WTC11 (cell line): ENCODE data around the gene MAP7. TPM values are rescaled to one million over a fixed set of nuclear protein-coding genes. Genes with fewer than 3 reads are reported as not detected.
A peak's percentile ranks its signal among the peaks of the same experiment; 100 is the strongest.

Experiments used
- ATAC-seq: fragments of 200-7000 bp; cut with Tn5 transposase; 2 replicates; pipeline ENCODE4 v1.10.0; 2021; ENCODE audit warnings: mild to moderate bottlenecking, moderate library complexity
- CTCF ChIA-PET: fragments of 300-600 bp; sonication (Branson Sonifier 250); formaldehyde crosslinking; loops from one replicate; lab custom pipeline; 2021; ENCODE audit warnings: antibody characterized with exemption; lab: Charles Lee
- POLR2A ChIA-PET: fragments of 350-600 bp; sonication (Branson Sonifier 250); formaldehyde crosslinking; loops from one replicate; lab custom pipeline; 2021; ENCODE audit warnings: antibody characterized with exemption; lab: Charles Lee
- DNase-seq: peaks from one replicate; pipeline ENCODE4 v3.0.0; 2021; ENCODE audit warnings: low spot score
- H3K27ac Mint-ChIP-seq: 2 replicates; pipeline ENCODE4 v1.8.0; 2021; ENCODE audit warnings: mixed read lengths
- H3K27me3 Mint-ChIP-seq: 2 replicates; pipeline ENCODE4 v1.8.0; 2021; ENCODE audit warnings: low read depth, mild to moderate bottlenecking, moderate library complexity, mixed read lengths
- H3K36me3 Mint-ChIP-seq: 2 replicates; pipeline ENCODE4 v1.8.0; 2021; ENCODE audit warnings: mixed read lengths
- H3K4me1 Mint-ChIP-seq: 2 replicates; pipeline ENCODE4 v1.8.0; 2022; ENCODE audit warnings: mixed read lengths
- H3K4me3 Mint-ChIP-seq: 2 replicates; pipeline ENCODE4 v1.8.0; 2021; ENCODE audit warnings: mild to moderate bottlenecking, moderate library complexity, mixed read lengths
- H3K9me3 Mint-ChIP-seq: 2 replicates; pipeline ENCODE4 v1.8.0; 2021; ENCODE audit warnings: mixed read lengths
- GABPB1 ChIP-seq: sonication (generic); formaldehyde crosslinking; IDR thresholded peaks from 2 replicates; pipeline ENCODE4 v1.8.1; 2023; ENCODE audit warnings: mild to moderate bottlenecking, missing genetic modification reagents
- IRF2 ChIP-seq: sonication (generic); formaldehyde crosslinking; IDR thresholded peaks from 2 replicates; pipeline ENCODE4 v1.8.0; 2022; ENCODE audit warnings: low read depth, missing genetic modification reagents, borderline replicate concordance
- JUN ChIP-seq: sonication (generic); formaldehyde crosslinking; IDR thresholded peaks from 2 replicates; pipeline ENCODE4 v1.8.0; 2023; ENCODE audit warnings: mild to moderate bottlenecking, missing genetic modification reagents
- MYBL2 ChIP-seq: sonication (generic); formaldehyde crosslinking; IDR thresholded peaks from 2 replicates; pipeline ENCODE4 v1.8.1; 2023; ENCODE audit warnings: mild to moderate bottlenecking, moderate library complexity, missing genetic modification reagents
- NFATC4 ChIP-seq: fragments of 250-450 bp; sonication (Bioruptor Pico); IDR thresholded peaks from 2 replicates; pipeline ENCODE4 v1.9.0; 2021; ENCODE audit warnings: mild to moderate bottlenecking
- NFE2L1 ChIP-seq: sonication (generic); formaldehyde crosslinking; IDR thresholded peaks from 2 replicates; pipeline ENCODE4 v1.8.1; 2023; ENCODE audit warnings: missing genetic modification reagents
- NFYB ChIP-seq: sonication (generic); formaldehyde crosslinking; conservative IDR thresholded peaks from 2 replicates; pipeline ENCODE4 v1.8.0; 2022; ENCODE audit warnings: low read depth, missing genetic modification reagents
- NR1H2 ChIP-seq: sonication (generic); formaldehyde crosslinking; IDR thresholded peaks from 2 replicates; pipeline ENCODE4 v1.9.0; 2021; ENCODE audit warnings: mild to moderate bottlenecking, moderate library complexity, missing genetic modification reagents
- SP1 ChIP-seq: sonication (generic); formaldehyde crosslinking; conservative IDR thresholded peaks from 2 replicates; pipeline ENCODE4 v1.8.1; 2022; ENCODE audit warnings: missing genetic modification reagents
- TCF7 ChIP-seq: sonication (generic); formaldehyde crosslinking; IDR thresholded peaks from 2 replicates; pipeline ENCODE4 v1.8.0; 2022; ENCODE audit warnings: mild to moderate bottlenecking, low read depth, missing genetic modification reagents, moderate library complexity
- ZNF317 ChIP-seq: sonication (generic); formaldehyde crosslinking; IDR thresholded peaks from 2 replicates; pipeline ENCODE4 v1.8.1; 2023; ENCODE audit warnings: low read depth, mild to moderate bottlenecking, moderate library complexity, missing genetic modification reagents, borderline replicate concordance
- total RNA-seq: library from RNA; stranded (reverse); gene quantifications from 3 replicates; pipeline ENCODE4 v1.2.3, GENCODE V29; 2021
- TF ChIP-seq, protein P1 (sequence below): fragments of 250-450 bp; sonication (Bioruptor Pico); IDR thresholded peaks from 2 replicates; pipeline ENCODE4 v1.9.0; 2021; ENCODE audit warnings: mild to moderate bottlenecking
- TF ChIP-seq, protein P2 (sequence below): sonication (generic); formaldehyde crosslinking; IDR thresholded peaks from 2 replicates; pipeline ENCODE4 v1.8.0; 2023; ENCODE audit warnings: mild to moderate bottlenecking, missing genetic modification reagents
- TF ChIP-seq, protein P3 (sequence below): sonication (generic); formaldehyde crosslinking; IDR thresholded peaks from 2 replicates; pipeline ENCODE4 v1.8.1; 2022; ENCODE audit warnings: missing genetic modification reagents, borderline replicate concordance
- TF ChIP-seq, protein P4 (sequence below): sonication (generic); formaldehyde crosslinking; IDR thresholded peaks from 2 replicates; pipeline ENCODE4 v1.8.1; 2022; ENCODE audit warnings: low read depth, mild to moderate bottlenecking, moderate library complexity, missing genetic modification reagents, borderline replicate concordance
- TF ChIP-seq, protein P5 (sequence below): fragments of 250-450 bp; sonication (Bioruptor Pico); IDR thresholded peaks from 2 replicates; pipeline ENCODE4 v1.8.0; 2021; ENCODE audit warnings: mild to moderate bottlenecking
- TF ChIP-seq, protein P6 (sequence below): fragments of 250-450 bp; sonication (Bioruptor Pico); IDR thresholded peaks from 2 replicates; pipeline ENCODE4 v2.1.2; 2022; ENCODE audit warnings: mild to moderate bottlenecking, moderate library complexity

The MAP7 gene
- total RNA-seq, 1 experiment from 2014 or later, result 56.6 TPM

DNA sequence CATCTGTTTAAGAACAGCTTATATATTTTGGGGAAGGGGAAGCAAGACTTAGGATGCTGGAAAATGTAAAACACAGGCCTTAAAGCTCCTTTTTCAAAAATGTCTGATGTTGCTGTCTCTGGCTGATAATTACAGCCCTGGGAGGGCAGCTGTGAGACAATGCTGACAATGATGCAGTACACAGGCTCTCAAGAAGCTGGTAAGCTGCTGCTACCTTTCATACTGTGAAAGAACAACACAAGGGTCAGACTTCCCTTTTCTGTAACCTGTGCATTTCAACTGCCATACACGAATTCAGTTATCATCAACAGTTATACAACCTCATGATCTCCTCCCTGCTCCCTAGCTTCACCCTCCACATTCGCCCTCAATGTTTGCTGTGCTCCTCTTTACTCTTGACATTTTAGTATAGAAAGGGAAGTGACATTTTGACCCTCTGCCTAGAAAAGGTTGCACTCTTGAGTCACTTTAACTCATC lies 25.2 kb downstream of the MAP7 start:
- POLR2A ChIA-PET, result interaction anchor here (1.4 to 1.8 kb wide), 2 partner anchors 25 to 235 kb away, joined by 3 to 8 read pairs; partner anchors contain the start of genes BCLAF1 and MAP7
- H3K4me1 Mint-ChIP-seq, result peaks cover 63% of the 10 kb centered on the region
- no peak for ATAC-seq
- peak overlapping the region; percentile 83 for H3K27ac Mint-ChIP-seq
- TF ChIP-seq NR1H2, result no peak
- no peak for TF ChIP-seq NFYB (CRISPR knock-in tag)
- TF ChIP-seq NFATC4, result no peak
- TF ChIP-seq, protein P1, sequence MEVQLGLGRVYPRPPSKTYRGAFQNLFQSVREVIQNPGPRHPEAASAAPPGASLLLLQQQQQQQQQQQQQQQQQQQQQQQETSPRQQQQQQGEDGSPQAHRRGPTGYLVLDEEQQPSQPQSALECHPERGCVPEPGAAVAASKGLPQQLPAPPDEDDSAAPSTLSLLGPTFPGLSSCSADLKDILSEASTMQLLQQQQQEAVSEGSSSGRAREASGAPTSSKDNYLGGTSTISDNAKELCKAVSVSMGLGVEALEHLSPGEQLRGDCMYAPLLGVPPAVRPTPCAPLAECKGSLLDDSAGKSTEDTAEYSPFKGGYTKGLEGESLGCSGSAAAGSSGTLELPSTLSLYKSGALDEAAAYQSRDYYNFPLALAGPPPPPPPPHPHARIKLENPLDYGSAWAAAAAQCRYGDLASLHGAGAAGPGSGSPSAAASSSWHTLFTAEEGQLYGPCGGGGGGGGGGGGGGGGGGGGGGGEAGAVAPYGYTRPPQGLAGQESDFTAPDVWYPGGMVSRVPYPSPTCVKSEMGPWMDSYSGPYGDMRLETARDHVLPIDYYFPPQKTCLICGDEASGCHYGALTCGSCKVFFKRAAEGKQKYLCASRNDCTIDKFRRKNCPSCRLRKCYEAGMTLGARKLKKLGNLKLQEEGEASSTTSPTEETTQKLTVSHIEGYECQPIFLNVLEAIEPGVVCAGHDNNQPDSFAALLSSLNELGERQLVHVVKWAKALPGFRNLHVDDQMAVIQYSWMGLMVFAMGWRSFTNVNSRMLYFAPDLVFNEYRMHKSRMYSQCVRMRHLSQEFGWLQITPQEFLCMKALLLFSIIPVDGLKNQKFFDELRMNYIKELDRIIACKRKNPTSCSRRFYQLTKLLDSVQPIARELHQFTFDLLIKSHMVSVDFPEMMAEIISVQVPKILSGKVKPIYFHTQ (CRISPR knock-in tag), result no peak
- TF ChIP-seq NFE2L1 (CRISPR knock-in tag), result no peak
- TF ChIP-seq, protein P2, sequence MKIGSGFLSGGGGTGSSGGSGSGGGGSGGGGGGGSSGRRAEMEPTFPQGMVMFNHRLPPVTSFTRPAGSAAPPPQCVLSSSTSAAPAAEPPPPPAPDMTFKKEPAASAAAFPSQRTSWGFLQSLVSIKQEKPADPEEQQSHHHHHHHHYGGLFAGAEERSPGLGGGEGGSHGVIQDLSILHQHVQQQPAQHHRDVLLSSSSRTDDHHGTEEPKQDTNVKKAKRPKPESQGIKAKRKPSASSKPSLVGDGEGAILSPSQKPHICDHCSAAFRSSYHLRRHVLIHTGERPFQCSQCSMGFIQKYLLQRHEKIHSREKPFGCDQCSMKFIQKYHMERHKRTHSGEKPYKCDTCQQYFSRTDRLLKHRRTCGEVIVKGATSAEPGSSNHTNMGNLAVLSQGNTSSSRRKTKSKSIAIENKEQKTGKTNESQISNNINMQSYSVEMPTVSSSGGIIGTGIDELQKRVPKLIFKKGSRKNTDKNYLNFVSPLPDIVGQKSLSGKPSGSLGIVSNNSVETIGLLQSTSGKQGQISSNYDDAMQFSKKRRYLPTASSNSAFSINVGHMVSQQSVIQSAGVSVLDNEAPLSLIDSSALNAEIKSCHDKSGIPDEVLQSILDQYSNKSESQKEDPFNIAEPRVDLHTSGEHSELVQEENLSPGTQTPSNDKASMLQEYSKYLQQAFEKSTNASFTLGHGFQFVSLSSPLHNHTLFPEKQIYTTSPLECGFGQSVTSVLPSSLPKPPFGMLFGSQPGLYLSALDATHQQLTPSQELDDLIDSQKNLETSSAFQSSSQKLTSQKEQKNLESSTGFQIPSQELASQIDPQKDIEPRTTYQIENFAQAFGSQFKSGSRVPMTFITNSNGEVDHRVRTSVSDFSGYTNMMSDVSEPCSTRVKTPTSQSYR (CRISPR knock-in tag), result no peak
- no peak overlapping the region for H3K4me3 Mint-ChIP-seq
- no peaks in the 10 kb centered on the region for H3K9me3 Mint-ChIP-seq
- H3K27me3 Mint-ChIP-seq, result no peaks in the 10 kb centered on the region
- H3K36me3 Mint-ChIP-seq, result no peaks in the 10 kb centered on the region
- DNase-seq, result no peak
- CTCF ChIA-PET, result interaction anchor here (1.0 to 4.9 kb wide), 7 partner anchors 10 to 119 kb away, joined by 3 to 70 read pairs (median 6); partner anchors contain the start of gene MAP7

DNA sequence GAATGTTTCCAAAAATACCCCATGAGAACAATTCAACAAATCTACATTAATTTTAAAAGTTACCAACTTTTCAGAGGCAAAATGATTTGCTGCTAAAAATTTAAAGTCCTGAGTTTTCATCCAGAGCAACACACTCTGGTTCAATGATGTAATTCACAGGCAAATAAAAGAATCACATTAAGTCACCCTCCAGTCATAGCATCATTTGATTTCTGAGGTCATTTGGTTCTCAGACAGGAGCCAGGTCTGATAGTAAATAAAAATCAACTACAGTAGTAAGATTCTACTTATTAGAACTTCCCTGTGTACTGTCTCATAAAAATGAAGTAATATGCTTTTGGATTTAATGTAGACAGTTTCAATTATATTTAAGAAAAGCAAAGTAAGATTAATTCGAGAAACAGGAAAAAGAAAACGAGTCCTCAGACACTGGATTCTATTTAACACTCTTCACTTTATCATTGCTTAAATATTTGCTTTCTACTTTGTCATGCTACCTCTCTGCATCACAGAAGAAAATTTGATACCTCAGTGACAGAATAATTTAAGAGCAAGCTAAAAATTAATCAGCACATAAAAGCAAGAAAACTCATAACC lies 25.8 kb downstream of the MAP7 start:
- DNase-seq (no peak), ATAC-seq (no peak)
- Mint-ChIP-seq H3K9me3 (no peaks in the 10 kb centered on the region), H3K4me1 (peaks cover 66% of the 10 kb centered on the region), H3K27ac (no peak overlapping the region), H3K36me3 (no peaks in the 10 kb centered on the region), H3K27me3 (no peaks in the 10 kb centered on the region), H3K4me3 (no peak overlapping the region)
- CTCF ChIA-PET, result interaction anchor here (4.4 to 4.9 kb wide), 2 partner anchors 23 to 26 kb away, joined by 28 to 70 read pairs; partner anchors contain the start of gene MAP7
- POLR2A ChIA-PET, result no interaction called here
- TF ChIP-seq GABPB1 (CRISPR knock-in tag), result no peak
- TF ChIP-seq MYBL2 (CRISPR knock-in tag), result no peak
- TF ChIP-seq TCF7 (CRISPR knock-in tag), result no peak
- no peak for TF ChIP-seq JUN (CRISPR knock-in tag)
- TF ChIP-seq SP1 (CRISPR knock-in tag), result no peak
- TF ChIP-seq, protein P3, sequence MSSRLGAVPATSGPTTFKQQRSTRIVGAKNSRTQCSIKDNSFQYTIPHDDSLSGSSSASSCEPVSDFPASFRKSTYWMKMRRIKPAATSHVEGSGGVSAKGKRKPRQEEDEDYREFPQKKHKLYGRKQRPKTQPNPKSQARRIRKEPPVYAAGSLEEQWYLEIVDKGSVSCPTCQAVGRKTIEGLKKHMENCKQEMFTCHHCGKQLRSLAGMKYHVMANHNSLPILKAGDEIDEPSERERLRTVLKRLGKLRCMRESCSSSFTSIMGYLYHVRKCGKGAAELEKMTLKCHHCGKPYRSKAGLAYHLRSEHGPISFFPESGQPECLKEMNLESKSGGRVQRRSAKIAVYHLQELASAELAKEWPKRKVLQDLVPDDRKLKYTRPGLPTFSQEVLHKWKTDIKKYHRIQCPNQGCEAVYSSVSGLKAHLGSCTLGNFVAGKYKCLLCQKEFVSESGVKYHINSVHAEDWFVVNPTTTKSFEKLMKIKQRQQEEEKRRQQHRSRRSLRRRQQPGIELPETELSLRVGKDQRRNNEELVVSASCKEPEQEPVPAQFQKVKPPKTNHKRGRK (CRISPR knock-in tag), result no peak
- no peak for TF ChIP-seq ZNF317 (CRISPR knock-in tag)

DNA sequence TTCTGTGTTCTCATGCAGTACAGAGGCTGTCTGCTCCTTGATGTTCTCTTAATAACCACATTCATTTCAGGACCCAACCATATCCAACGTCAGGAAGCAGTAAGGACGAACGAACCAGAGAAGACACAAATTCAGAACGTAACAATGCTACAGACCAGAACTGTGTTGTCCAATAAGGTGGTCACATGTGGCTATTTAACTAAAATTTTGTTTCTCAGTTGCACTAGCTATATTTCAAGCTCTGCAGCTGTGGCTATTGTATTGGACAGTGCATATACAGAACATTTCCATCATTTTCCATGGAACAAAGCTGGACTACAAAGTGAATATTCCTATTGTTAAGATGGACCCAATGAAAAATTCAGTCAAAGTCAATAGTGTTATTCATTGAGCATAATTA lies 27.0 kb downstream of the MAP7 start:
- no peaks in the 10 kb centered on the region for H3K36me3 Mint-ChIP-seq
- H3K4me3 Mint-ChIP-seq, result no peak overlapping the region
- ATAC-seq (no peak), DNase-seq (no peak)
- H3K4me1 Mint-ChIP-seq, result peaks cover 61% of the 10 kb centered on the region
- H3K27me3 Mint-ChIP-seq, result no peaks in the 10 kb centered on the region
- ChIA-PET CTCF (no interaction called here), POLR2A (no interaction called here)
- no peaks in the 10 kb centered on the region for H3K9me3 Mint-ChIP-seq
- H3K27ac Mint-ChIP-seq, result no peak overlapping the region
- TF ChIP-seq, protein P4, sequence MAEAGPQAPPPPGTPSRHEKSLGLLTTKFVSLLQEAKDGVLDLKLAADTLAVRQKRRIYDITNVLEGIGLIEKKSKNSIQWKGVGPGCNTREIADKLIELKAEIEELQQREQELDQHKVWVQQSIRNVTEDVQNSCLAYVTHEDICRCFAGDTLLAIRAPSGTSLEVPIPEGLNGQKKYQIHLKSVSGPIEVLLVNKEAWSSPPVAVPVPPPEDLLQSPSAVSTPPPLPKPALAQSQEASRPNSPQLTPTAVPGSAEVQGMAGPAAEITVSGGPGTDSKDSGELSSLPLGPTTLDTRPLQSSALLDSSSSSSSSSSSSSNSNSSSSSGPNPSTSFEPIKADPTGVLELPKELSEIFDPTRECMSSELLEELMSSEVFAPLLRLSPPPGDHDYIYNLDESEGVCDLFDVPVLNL (CRISPR knock-in tag), result no peak
- TF ChIP-seq, protein P5, sequence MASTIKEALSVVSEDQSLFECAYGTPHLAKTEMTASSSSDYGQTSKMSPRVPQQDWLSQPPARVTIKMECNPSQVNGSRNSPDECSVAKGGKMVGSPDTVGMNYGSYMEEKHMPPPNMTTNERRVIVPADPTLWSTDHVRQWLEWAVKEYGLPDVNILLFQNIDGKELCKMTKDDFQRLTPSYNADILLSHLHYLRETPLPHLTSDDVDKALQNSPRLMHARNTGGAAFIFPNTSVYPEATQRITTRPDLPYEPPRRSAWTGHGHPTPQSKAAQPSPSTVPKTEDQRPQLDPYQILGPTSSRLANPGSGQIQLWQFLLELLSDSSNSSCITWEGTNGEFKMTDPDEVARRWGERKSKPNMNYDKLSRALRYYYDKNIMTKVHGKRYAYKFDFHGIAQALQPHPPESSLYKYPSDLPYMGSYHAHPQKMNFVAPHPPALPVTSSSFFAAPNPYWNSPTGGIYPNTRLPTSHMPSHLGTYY, result no peak
- no peak for TF ChIP-seq IRF2 (CRISPR knock-in tag)
- TF ChIP-seq, protein P6, sequence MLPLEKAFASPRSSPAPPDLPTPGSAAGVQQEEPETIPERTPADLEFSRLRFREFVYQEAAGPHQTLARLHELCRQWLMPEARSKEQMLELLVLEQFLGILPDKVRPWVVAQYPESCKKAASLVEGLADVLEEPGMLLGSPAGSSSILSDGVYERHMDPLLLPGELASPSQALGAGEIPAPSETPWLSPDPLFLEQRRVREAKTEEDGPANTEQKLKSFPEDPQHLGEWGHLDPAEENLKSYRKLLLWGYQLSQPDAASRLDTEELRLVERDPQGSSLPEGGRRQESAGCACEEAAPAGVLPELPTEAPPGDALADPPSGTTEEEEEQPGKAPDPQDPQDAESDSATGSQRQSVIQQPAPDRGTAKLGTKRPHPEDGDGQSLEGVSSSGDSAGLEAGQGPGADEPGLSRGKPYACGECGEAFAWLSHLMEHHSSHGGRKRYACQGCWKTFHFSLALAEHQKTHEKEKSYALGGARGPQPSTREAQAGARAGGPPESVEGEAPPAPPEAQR (CRISPR knock-in tag), result no peak
